ENCODE measurements around the gene FAM107B. TPM values are rescaled to one million over a fixed set of nuclear protein-coding genes. Genes with fewer than 3 reads are reported as not detected.

Gene FAM107B
- total and polyA plus RNA-seq, 7 donors, result 12.8 to 111 (median 15.0) TPM

DNA sequence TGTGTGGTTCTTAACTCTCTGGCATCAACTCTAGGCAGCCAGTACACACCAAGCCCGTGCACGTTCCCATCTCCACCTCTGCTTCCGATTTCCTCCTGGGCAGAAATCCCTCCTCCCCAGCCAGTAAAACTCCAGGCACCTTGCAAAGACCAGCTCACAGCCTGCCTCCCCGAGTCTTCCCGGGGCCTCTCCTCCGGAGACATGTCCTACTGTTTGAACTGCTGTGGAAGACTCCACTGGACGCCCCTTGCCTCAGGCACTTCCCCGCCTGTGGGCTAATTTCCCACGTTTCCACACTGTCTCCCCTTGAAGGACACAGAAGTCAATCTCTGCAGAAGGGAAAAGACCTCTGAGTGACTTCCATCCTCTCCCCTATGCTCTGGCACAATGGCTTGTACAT, 233.3 kb downstream of the FAM107B start:
- Histone ChIP-seq H3K27me3 (no peaks in the 10 kb centered on the region), H3K9me3 (no peaks in the 10 kb centered on the region), H3K4me3 (no peak overlapping the region), H3K36me3 (no peaks in the 10 kb centered on the region), H3K27ac (no peak overlapping the region), H3K4me1 (peaks cover 0 to 16% (median 4%) of the 10 kb centered on the region in 4 donors)
- WGBS, 2 donors, result 93 to 95% methylated on average over 9 of the region's 9 CpGs
- intact Hi-C loops (cut with DNase I), result no loop called here
- DNase-seq, result no peak
- TF ChIP-seq, protein P1, sequence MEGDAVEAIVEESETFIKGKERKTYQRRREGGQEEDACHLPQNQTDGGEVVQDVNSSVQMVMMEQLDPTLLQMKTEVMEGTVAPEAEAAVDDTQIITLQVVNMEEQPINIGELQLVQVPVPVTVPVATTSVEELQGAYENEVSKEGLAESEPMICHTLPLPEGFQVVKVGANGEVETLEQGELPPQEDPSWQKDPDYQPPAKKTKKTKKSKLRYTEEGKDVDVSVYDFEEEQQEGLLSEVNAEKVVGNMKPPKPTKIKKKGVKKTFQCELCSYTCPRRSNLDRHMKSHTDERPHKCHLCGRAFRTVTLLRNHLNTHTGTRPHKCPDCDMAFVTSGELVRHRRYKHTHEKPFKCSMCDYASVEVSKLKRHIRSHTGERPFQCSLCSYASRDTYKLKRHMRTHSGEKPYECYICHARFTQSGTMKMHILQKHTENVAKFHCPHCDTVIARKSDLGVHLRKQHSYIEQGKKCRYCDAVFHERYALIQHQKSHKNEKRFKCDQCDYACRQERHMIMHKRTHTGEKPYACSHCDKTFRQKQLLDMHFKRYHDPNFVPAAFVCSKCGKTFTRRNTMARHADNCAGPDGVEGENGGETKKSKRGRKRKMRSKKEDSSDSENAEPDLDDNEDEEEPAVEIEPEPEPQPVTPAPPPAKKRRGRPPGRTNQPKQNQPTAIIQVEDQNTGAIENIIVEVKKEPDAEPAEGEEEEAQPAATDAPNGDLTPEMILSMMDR (IDR thresholded peaks at IDR 0.05), result no peak
- TF ChIP-seq POLR2AphosphoS5 (IDR thresholded peaks at IDR 0.05), result no peak
- no peak for TF ChIP-seq POLR2A (IDR thresholded peaks at IDR 0.05)
- no peak for TF ChIP-seq EP300 (IDR thresholded peaks at IDR 0.05)

DNA sequence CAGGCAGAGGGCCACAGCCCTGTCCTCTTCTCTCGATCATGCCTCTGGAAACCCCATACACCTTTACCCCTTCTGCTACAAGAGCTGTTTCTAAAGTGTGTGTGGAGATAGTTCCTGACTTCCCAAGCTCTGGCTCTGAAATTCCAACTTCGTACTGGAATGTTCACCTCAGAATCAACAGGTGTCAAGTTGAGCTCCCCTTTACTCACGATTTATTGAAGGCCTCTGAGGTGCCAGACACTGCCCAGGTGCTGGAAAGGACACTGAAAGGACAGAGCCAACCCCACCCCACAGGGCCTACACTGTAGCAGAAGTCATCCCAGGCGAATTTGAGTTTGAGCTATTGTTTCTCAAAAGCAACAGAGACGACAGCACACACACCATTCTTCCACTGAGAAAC, 234.1 kb downstream of the FAM107B start:
- DNase-seq, result no peak
- intact Hi-C loops (cut with DNase I), result no loop called here
- H3K9me3 ChIP-seq, result no peaks in the 10 kb centered on the region
- no peak overlapping the region for H3K4me3 ChIP-seq
- no peaks in the 10 kb centered on the region for H3K36me3 ChIP-seq
- H3K27ac ChIP-seq, result no peak overlapping the region
- TF ChIP-seq POLR2AphosphoS5 (IDR thresholded peaks at IDR 0.05) (no peak), POLR2A (IDR thresholded peaks at IDR 0.05) (no peak), EP300 (IDR thresholded peaks at IDR 0.05) (no peak)
- TF ChIP-seq, protein P1 (IDR thresholded peaks at IDR 0.05), result no peak
- H3K27me3 ChIP-seq, result no peaks in the 10 kb centered on the region
- peaks cover 0 to 9% (median under 1%) of the 10 kb centered on the region in 4 donors for H3K4me1 ChIP-seq
- 91% methylated on average over 5 of the region's 5 CpGs for WGBS, 2 donors

DNA sequence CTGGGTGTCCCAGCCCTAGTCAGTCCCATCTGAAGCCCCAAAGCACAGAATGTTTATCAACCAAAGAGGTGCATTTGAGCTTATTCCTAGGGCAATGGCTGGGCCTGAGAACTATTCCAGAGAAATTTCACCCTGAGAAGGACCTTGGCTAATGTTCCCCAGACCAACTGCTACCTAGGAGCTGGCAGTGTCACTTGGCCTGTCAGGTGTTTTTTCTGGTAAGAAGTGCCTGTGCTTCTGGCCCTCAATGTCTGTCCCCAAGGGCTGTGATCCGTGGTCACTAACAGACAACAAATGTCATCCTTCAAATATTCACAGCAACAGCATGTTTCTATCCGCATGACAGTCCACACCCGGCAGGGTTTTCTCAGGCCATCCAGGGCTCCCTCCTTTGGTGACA, 234.6 kb downstream of the FAM107B start:
- H3K27ac ChIP-seq, result no peak overlapping the region
- intact Hi-C loops (cut with DNase I), result no loop called here
- TF ChIP-seq EP300 (IDR thresholded peaks at IDR 0.05) (no peak), POLR2A (IDR thresholded peaks at IDR 0.05) (no peak), POLR2AphosphoS5 (IDR thresholded peaks at IDR 0.05) (no peak)
- TF ChIP-seq, protein P1 (IDR thresholded peaks at IDR 0.05), result no peak
- H3K4me1 ChIP-seq, result peaks cover 0 to 5% (median 0%) of the 10 kb centered on the region in 4 donors
- no peaks in the 10 kb centered on the region for H3K36me3 ChIP-seq
- WGBS, 2 donors, result 88 to 90% methylated on average over 3 of the region's 3 CpGs
- no peak for DNase-seq
- H3K4me3 ChIP-seq, result no peak overlapping the region
- H3K9me3 ChIP-seq, result no peaks in the 10 kb centered on the region
- no peaks in the 10 kb centered on the region for H3K27me3 ChIP-seq

DNA sequence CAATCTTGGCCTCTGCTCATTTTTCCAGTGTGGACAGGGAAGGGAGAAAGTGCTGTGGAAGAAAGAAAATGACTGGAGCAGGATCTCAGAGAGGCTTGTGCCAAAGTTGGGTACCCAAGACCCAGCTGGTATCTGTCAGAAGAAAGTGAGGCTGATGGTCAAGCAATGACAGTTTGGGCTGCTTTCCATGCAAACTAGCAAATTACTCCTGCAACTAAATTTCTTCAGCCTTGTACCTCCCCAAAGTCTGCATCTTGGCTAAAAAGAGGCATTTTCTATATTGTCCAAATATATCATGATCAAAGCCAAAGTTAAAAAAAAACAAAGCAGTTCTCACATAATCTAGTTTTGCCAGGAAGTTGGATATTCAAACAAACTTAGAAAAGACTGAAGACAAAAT, 235.5 kb downstream of the FAM107B start:
- DNase-seq, result no peak
- intact Hi-C loops (cut with DNase I), result loop anchor here (5.0 kb wide), 2 partner anchors 283 to 298 kb away; partner anchors contain the start of genes CDNF, HSPA14 and MSANTD7
- H3K4me3 ChIP-seq, result no peak overlapping the region
- no peaks in the 10 kb centered on the region for H3K27me3 ChIP-seq
- H3K36me3 ChIP-seq, result no peaks in the 10 kb centered on the region
- H3K27ac ChIP-seq, result no peak overlapping the region
- no peak for TF ChIP-seq POLR2AphosphoS5 (IDR thresholded peaks at IDR 0.05)
- TF ChIP-seq POLR2A (IDR thresholded peaks at IDR 0.05), result no peak
- TF ChIP-seq, protein P1 (IDR thresholded peaks at IDR 0.05), result no peak
- H3K9me3 ChIP-seq, result no peaks in the 10 kb centered on the region
- H3K4me1 ChIP-seq, result peaks cover 0 to 5% (median 0%) of the 10 kb centered on the region in 4 donors
